GM20000 (cell line): ENCODE results near the gene APBB3.

ENCODE experiments used
- DNase-seq: peaks from one replicate; pipeline ENCODE4 v3.0.0; 2012; ENCODE audit warnings: low spot score
- CTCF ChIP-seq: IDR thresholded peaks from 2 replicates; pipeline ENCODE4 v1.5.1; 2012; ENCODE audit warnings: mild to moderate bottlenecking, control low read depth; ENCODE audit errors: extremely low read depth, missing control alignments

Gene APBB3

GRCh38 chr5:140567136-140567818 is 2.9 kb upstream of the APBB3 start:
- TF ChIP-seq CTCF, result no peak
- DNase-seq, result no peak

GRCh38 chr5:140566665-140567064 is 2.3 kb upstream of the APBB3 start:
- no peak for DNase-seq
- TF ChIP-seq CTCF, result no peak

- no peak for DNase-seq
- TF ChIP-seq CTCF, result no peak
Measured at GRCh38 chr5:140565780-140566095, 1.3 kb upstream of the APBB3 start.

GRCh38 chr5:140565024-140565779 is 804 bp upstream of the APBB3 start:
- DNase-seq, result no peak
- TF ChIP-seq CTCF, result no peak

GRCh38 chr5:140563596-140563995 is 802 bp downstream of the APBB3 start:
- TF ChIP-seq CTCF, result no peak
- no peak for DNase-seq

GRCh38 chr5:140561753-140562523 is 2.5 kb downstream of the APBB3 start:
- TF ChIP-seq CTCF, result no peak
- no peak for DNase-seq

- DNase-seq, result no peak
- no peak for TF ChIP-seq CTCF
Measured at GRCh38 chr5:140560227-140560626, 4.2 kb downstream of the APBB3 start.
